ENCODE measurements around the gene SBSN.

DNA sequence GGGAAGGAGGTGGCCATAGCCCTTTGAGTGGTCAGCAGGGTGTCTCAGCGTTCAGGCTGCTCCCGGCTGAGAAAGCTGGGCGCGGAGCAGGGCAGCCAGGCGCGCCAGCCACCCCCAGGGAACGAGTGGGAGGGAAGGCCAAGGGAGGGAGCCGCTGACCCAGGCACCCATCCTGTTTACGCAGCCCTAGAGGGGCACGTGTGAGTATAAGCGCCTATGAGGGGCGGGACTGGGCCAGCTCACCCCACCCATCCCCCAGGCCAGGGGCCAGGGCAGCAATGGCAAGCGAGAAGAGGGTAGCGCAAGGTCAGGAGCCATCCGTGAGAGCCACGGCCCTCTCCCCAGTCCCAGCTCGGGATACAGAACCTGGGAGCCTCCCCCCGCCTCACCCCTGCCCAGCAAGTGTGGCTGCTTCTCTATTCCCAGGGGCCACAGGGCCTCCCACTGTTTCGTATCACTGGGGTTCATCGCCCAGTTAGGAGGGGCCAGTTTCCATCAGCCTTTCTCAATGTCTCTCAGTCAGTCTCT is 13.8 kb downstream of the SBSN start:
- TF ChIP-seq, protein P1, sequence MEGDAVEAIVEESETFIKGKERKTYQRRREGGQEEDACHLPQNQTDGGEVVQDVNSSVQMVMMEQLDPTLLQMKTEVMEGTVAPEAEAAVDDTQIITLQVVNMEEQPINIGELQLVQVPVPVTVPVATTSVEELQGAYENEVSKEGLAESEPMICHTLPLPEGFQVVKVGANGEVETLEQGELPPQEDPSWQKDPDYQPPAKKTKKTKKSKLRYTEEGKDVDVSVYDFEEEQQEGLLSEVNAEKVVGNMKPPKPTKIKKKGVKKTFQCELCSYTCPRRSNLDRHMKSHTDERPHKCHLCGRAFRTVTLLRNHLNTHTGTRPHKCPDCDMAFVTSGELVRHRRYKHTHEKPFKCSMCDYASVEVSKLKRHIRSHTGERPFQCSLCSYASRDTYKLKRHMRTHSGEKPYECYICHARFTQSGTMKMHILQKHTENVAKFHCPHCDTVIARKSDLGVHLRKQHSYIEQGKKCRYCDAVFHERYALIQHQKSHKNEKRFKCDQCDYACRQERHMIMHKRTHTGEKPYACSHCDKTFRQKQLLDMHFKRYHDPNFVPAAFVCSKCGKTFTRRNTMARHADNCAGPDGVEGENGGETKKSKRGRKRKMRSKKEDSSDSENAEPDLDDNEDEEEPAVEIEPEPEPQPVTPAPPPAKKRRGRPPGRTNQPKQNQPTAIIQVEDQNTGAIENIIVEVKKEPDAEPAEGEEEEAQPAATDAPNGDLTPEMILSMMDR (IDR thresholded peaks at IDR 0.05): no peak
- TF ChIP-seq EZH2 (IDR thresholded peaks at IDR 0.05; ENCODE audit: borderline replicate concordance, insufficient read depth, low read depth, low read length, poor library complexity, severe bottlenecking): no peak

Data from B cell (primary cell).